Prostate gland (tissue), 2 donors: ENCODE results near the gene PAK1IP1. TPM values are rescaled to one million over a fixed set of nuclear protein-coding genes. Genes with fewer than 3 reads are reported as not detected.
"Not testable (repeated sequence)": the region's sequence is repeated elsewhere in the genome, so short reads cannot be mapped to it uniquely, and the experiment has no call there.

Source experiments
- DNase-seq: peaks from one replicate; pipeline ENCODE4 v3.0.0-alpha.2; 2019; ENCODE audit warnings: low spot score
- H3K27ac ChIP-seq, 2 donors: fragments of 200-600 bp; sonication (generic); 2 replicates each; pipeline ENCODE4 v1.5.1; 2017 to 2019
- H3K27me3 ChIP-seq: fragments of 200-600 bp; sonication (generic); replicated peaks from 2 replicates; pipeline ENCODE4 v1.5.1; 2019; ENCODE audit not compliant: insufficient read depth
- H3K36me3 ChIP-seq, 2 donors: fragments of 200-600 bp; sonication (generic); 1 replicate in 1 of 2; 2 replicates in 1 of 2; pipeline versions ENCODE4 v1.5.1 to v1.8.1; 2017 to 2019
- H3K4me1 ChIP-seq: fragments of 200-600 bp; sonication (generic); replicated peaks from 2 replicates; pipeline ENCODE4 v1.5.1; 2019
- H3K4me3 ChIP-seq, 2 donors: fragments of 200-600 bp; sonication (generic); 2 replicates each; pipeline ENCODE4 v1.5.1; 2017 to 2019
- H3K9me3 ChIP-seq: fragments of 200-600 bp; sonication (generic); 2 replicates; pipeline ENCODE4 v1.5.1; 2017
- CTCF ChIP-seq, 4 experiments: fragments of 200-600 bp in 2 of 4; fragments of 450-650 bp in 2 of 4; sonication (generic) in 2 of 4; IDR thresholded peaks; 1 replicate in 3 of 4; 2 replicates in 1 of 4; pipeline ENCODE4 v1.5.1; 2016 to 2019; ENCODE audit warnings: antibody characterized with exemption in 4 of 4, mild to moderate bottlenecking in 2 of 4, moderate library complexity in 2 of 4
- POLR2A ChIP-seq: fragments of 450-650 bp; IDR thresholded peaks from one replicate; pipeline ENCODE4 v1.6.1; 2016; ENCODE audit warnings: antibody characterized with exemption, mild to moderate bottlenecking
- POLR2AphosphoS5 ChIP-seq: sonication (generic); formaldehyde crosslinking; IDR thresholded peaks from one replicate; pipeline ENCODE4 v1.6.1; 2017; ENCODE audit warnings: antibody characterized with exemption
- WGBS: methylation state at CpG from one replicate; pipeline ENCODE4 v1.1.5; 2018; 5-methylcytosine and 5-hydroxymethylcytosine counted together
- intact Hi-C: fragments of 100-400 bp; cut with DNase I; formaldehyde crosslinking; loops from one replicate; pipeline ENCODE4 v1.14.2; 2022
- total RNA-seq, 2 donors: library from RNA; depleted of rRNA; stranded (reverse); fragments of >200 nt; gene quantifications; one replicate each; pipeline ENCODE4 v1.1.0, GENCODE V29; 2016

The PAK1IP1 gene
- total RNA-seq, 2 donors from 2014 or later = 12.2 to 36.7 TPM

DNA sequence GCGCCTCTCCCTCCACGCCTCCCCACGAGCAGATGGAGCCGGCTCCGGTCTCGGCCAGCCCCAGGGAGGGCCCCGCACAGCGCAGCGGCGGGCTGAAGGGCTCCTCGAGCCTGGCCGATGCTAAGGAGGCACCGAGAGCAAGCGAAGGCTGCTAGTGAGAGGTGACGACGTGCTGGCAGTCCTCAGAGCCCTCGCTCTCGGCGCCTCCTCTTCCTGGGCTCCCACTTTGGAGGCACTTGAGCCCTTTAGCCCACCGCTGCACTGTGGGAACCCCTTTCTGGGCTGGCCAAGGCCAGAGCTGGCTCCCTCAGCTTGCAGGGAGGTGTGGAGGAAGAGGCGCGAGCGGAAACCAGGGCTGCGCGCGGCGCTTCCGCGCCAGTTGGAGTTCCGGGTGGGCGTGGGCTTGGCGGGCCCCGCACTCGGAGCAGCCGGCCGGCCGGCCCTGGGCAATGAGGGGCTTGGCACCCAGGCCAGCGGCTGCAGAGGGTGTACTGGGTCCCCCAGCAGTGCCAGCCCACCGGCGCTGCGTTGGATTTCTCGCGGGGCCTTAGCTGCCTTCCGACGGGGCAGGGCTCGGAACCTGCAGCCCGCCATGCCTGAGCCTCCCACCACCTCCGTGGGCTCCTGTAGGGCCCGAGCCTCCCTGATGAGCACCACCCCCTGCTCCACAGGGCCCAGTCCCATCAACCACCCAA is 25.6 kb downstream of the PAK1IP1 start:
- H3K27me3 ChIP-seq = no peaks in the 10 kb centered on the region
- peak overlapping the region; percentile 68 to 79 for H3K27ac ChIP-seq
- 46% methylated on average over 45 of the region's 49 CpGs for WGBS
- no peaks in the 10 kb centered on the region for H3K9me3 ChIP-seq
- intact Hi-C loops = no loop called here
- TF ChIP-seq POLR2AphosphoS5 (no peak), CTCF (IDR thresholded peaks at IDR 0.05) (no peak), POLR2A (no peak)
- DNase-seq = no peak
- peak overlapping the region; percentile 45 to 46 for H3K4me3 ChIP-seq
- H3K36me3 ChIP-seq = no peaks in the 10 kb centered on the region
- peaks cover 8% of the 10 kb centered on the region for H3K4me1 ChIP-seq

DNA sequence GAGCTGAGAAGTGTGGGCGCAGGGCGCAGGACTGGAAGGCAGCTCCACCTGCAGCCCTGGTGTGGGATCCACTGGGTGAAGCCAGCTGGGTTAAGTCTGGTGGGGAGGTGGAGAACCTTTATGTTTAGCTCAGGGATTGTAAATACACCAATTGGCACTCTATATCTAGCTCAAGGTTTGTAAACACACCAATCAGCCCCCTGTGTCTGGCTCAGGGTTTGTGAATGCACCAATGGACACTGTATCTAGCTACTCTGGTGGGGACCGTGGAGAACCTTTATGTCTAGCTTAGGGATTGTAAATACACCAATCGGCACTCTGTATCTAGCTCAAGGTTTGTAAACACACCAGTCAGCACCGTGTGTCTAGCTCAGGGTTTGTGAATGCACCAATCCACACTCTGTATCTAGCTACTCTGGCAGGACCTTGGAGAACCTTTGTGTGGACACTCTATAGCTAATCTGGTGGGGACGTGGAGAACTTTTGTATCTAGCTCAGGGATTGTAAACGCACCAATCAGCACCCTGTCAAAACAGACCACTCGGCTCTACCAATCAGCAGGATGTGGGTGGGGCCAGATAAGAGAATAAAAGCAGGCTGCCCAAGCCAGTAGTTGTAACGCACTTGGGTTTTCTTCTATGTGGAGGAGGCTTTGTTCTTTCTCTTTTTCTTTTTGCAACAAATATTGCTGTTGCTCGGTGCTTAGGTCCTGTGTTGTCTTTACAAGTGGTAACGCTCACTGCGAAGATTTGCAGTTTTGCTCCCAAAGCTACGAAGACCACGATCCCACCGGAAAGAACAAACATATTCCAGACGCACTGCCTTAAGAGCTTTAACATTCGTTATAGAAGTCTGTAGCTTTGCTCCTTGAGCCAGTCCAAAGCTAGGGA is 26.4 kb downstream of the PAK1IP1 start:
- DNase-seq, H3K4me1 ChIP-seq, intact Hi-C loops, H3K36me3 ChIP-seq, H3K27me3 ChIP-seq, H3K9me3 ChIP-seq: not testable (repeated sequence)
- Histone ChIP-seq H3K4me3 (peak overlapping the region; percentile 45 to 46), H3K27ac (peak overlapping the region; percentile 68 to 79)
- WGBS = 89% methylated on average over 17 of the region's 17 CpGs

- Histone ChIP-seq H3K4me1 (peaks cover 8% of the 10 kb centered on the region), H3K4me3 (peak overlapping the region; percentile 49 to 60), H3K36me3 (no peaks in the 10 kb centered on the region), H3K27me3 (no peaks in the 10 kb centered on the region), H3K9me3 (no peaks in the 10 kb centered on the region), H3K27ac (peak overlapping the region; percentile 80 to 91)
- no peak for DNase-seq
- no peak for TF ChIP-seq POLR2AphosphoS5
- no peak for TF ChIP-seq CTCF (IDR thresholded peaks at IDR 0.05)
- TF ChIP-seq POLR2A = no peak
- 73% methylated on average over 11 of the region's 11 CpGs for WGBS
- intact Hi-C loops = loop anchor here (2.0 kb wide), 2 partner anchors 25 to 27 kb away; partner anchors contain the start of genes C6orf52, PAK1IP1 and TMEM14B
Measured at GRCh38 chr6:10721850-10722569, 27.2 kb downstream of the PAK1IP1 start.

- Histone ChIP-seq H3K4me3 (peak overlapping the region; percentile 49 to 60), H3K27ac (peak overlapping the region; percentile 80 to 91), H3K9me3 (no peaks in the 10 kb centered on the region), H3K4me1 (peaks cover 8% of the 10 kb centered on the region), H3K27me3 (no peaks in the 10 kb centered on the region), H3K36me3 (no peaks in the 10 kb centered on the region)
- intact Hi-C loops = loop anchor here (2.0 kb wide), 2 partner anchors 24 to 28 kb away; partner anchors contain the start of genes C6orf52, PAK1IP1 and TMEM14B
- no peak for TF ChIP-seq POLR2AphosphoS5
- WGBS = 5% methylated on average over 6 of the region's 6 CpGs
- no peak for DNase-seq
Measured at GRCh38 chr6:10722570-10722819, 27.7 kb downstream of the PAK1IP1 start.

DNA sequence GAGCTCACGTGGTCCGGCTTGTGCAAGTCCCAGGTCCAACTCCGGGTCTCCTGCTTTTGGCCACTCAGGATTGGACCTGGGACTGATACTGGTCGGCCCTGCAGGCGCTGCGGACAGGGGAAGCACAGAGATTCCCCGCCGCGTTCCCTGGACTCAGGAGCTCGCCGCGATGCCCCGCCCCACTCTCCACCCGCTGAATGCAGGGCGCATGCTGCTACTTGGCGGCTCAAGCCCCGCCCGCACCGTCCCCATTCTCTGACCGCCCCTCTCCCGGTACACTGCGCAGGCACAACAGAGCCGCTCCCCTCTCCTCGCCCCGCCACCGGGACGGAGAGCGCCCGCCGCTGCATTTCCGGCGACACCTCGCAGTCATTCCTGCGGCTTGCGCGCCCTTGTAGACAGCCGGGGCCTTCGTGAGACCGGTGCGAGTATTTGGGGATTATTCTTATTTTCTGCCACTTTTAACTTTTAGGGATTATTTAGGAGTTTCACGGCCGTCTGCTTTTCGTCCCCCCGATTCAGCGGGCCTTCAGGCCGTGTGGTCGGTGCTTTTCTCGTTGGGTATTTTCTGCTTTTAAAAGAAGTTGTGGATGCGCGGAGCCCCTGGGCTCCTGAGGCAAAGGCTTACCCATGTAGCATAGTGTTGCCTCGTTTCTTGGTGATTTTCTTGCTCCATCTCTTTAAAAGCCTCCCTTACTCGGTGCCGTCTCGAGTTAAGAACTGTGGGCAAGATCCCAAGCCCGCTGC is 28.2 kb downstream of the PAK1IP1 start, which contains the start of gene TMEM14C:
TMEM14C (plus strand) TSS at position 251 of the 747 bp plus-strand sequence. CDS start 1,544 bp downstream, outside the sequence.
- WGBS = 1% methylated on average over 55 of the region's 55 CpGs
- no peaks in the 10 kb centered on the region for H3K27me3 ChIP-seq
- TF ChIP-seq CTCF (IDR thresholded peaks at IDR 0.05) = peak in 2 of 4 experiments; percentile 6 to 17
- TF ChIP-seq POLR2AphosphoS5 = peak; percentile 96
- TF ChIP-seq POLR2A = peak; percentile 92
- H3K27ac ChIP-seq = peak within 1 kb of the TSS; percentile 80 to 91
- intact Hi-C loops = loop anchor here (2.0 kb wide), 2 partner anchors 24 to 28 kb away; partner anchors contain the start of genes C6orf52, PAK1IP1 and TMEM14B
- H3K36me3 ChIP-seq = no peaks in the 10 kb centered on the region
- peak; percentile 99 for DNase-seq
- H3K9me3 ChIP-seq = no peaks in the 10 kb centered on the region
- peak within 1 kb of the TSS; percentile 49 to 60 for H3K4me3 ChIP-seq
- peaks cover 8% of the 10 kb centered on the region for H3K4me1 ChIP-seq
